Right ventricle myocardium inferior (tissue), 1 donor: ENCODE data around the gene PLEKHG4B. TPM values are rescaled to one million over a fixed set of nuclear protein-coding genes. Genes with fewer than 3 reads are reported as not detected.

Experiments used
- ATAC-seq: fragments of 200-7000 bp; cut with Tn5 transposase; one replicate; pipeline ENCODE4 v1.9.1; 2020; ENCODE audit warnings: mild to moderate bottlenecking, moderate library complexity
- DNase-seq: peaks from one replicate; pipeline ENCODE4 v3.0.0; 2021; ENCODE audit errors: missing footprints
- intact Hi-C: fragments of 100-400 bp; cut with DNase I; formaldehyde crosslinking; loops from one replicate; pipeline ENCODE4 v1.11.0; 2022
- total RNA-seq: library from RNA; stranded (reverse); fragmentation: NEBNext Ultra II Directional; extraction: Animal tissue kit (Norgen Biotek cat#: 25700); gene quantifications from one replicate; pipeline ENCODE4 v1.2.1, GENCODE V29; 2021
- donor health status: DM: no; HTN: yes; CAD: no; lungs with severe emphysema.

PLEKHG4B gene
- total RNA-seq, 1 donor from 2014 or later, result not detected

DNA sequence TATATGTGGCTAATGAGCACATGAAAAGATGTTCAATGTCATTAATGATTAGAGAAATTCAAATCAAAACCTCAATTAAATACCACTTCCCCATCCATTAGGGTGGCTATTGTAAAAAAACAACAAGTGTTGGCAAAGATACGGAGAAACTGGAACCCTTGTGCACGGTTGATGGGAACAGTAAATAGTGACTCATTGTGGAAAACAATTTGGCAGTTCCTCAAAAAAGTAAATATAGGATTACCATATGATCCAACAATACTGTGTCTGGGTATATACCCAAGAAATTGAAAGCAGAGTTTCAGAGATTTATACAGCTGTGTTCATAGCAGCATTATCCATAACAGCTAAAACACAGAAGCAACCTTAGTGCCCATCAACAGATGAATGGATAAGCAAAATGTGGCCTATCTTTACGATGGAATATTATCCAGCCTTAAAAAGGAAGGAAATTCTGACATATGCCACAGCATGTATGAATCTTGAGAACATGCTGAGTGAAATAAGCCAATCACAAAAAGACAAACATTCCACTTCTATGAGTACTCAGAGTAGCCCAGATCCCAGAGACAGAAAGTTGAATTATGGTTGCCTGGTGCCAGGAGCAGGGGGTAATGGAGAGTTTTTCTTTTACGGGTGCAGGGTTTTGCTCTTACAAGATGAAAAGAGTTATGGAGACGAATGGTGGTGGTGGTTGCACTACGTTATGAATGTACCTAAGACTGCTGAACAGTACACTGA is 57.9 kb downstream of the PLEKHG4B start:
- no peak for ATAC-seq

DNA sequence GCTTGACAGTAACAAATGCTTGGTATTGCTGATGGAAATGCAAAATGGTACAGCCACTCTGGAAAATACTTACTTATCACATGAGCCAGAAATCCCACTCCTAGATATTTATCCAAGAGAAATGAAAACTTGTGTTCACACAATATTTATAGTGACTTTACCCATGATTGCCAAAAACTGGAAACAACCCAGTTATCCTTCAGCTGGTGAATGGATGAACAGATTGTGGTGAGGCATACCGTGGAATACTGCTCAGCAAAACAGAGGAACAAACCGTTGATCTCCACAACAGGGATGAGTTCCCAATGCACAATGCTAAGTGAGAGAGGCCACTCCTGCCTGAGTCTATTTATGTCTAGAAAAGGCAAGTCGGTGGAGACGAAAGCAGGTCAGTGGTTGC is 58.8 kb downstream of the PLEKHG4B start:
- no peak for ATAC-seq
- no peak for DNase-seq
- intact Hi-C loops, result no loop called here

More for the DNA sequence above, 57.9 kb downstream of the PLEKHG4B start:
- DNase-seq, result no peak
- intact Hi-C loops, result no loop called here

GRCh38 chr5:152077-152476 is 60.1 kb downstream of the PLEKHG4B start:
- ATAC-seq (no peak), DNase-seq (no peak)

DNA sequence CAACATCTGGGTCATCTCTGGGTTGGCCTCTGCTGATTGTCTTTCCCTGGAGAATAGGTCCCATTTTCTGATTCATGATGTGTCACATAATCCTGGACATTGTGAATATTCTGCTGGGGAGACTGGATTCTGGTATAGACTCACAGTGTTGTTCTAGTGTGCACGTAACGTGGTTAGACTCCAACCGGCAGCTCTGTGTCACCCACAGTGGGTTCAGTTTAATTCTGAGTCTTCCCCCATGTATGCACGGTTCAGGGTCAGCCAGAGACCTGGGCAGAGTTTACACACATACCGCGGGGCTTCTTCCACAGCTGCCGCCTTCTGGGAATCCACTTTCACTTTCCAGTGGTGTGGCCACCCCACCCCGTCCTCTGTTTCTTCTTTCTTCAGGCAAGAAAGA is 61.3 kb downstream of the PLEKHG4B start:
- DNase-seq (no peak), ATAC-seq (no peak)
- intact Hi-C loops, result no loop called here

More at GRCh38 chr5:152077-152476, 60.1 kb downstream of the PLEKHG4B start:
- intact Hi-C loops, result no loop called here

DNA sequence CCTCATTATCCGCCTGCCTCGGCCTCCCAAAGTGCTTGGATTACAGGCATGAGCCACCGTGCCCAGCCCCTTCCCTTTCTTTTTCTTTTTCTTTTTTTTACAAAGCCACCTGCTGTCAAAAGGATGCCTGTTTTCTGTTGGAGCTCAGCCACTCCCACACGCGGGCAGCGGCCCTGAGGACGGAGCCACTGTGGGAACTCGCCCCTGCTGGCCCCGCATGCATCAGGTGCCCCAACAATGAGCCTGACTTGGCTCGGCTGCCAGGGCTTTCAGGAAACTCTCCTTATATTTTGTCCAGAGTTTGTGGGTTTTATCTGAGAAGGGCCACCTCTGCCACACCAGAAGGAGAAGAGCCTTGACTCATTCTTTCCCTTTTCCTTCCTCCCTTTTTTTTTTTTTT is 62.3 kb downstream of the PLEKHG4B start:
- intact Hi-C loops, result no loop called here
- DNase-seq, result no peak
- no peak for ATAC-seq

GRCh38 chr5:154826-155225 is 62.9 kb downstream of the PLEKHG4B start:
- ATAC-seq, result no peak

DNA sequence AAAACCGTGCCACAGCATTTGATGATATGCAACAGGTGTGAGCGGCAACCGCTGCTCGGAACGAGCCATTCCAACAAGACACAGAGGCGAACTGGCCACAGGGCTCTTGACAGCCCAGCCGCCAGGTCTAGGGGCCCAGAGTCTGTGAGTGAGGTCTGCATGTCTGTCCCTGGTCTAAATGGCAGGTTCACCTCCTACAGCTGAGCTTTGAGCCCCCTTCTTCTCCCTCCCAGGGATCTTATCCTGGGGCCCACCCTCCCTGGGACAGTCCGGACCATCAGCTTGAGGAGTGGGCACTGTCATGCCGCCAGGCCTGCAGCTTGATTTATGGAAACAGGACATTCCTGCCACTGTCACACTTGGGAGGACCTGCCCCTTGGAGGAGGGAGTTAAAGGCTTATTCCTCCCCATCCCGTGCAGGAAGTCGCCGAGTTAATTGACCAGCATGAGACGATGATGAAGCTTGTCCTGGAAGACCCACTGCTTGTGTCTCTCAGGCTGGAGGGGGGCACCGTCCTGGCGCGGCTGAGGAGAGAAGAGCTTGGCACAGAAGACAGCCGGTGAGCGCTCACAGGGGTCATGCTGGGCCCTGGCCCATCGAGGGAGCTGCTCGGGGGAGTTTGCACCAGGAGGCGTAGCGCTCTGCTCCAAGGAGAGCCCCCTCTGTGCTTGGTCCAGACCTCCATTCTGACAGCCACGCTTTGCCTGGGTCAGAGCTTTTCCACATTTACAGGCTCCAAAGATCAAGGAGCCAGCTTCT is 63.9 kb downstream of the PLEKHG4B start:
- no peak for DNase-seq

More at GRCh38 chr5:154826-155225, 62.9 kb downstream of the PLEKHG4B start:
- DNase-seq, result no peak
- intact Hi-C loops, result no loop called here

DNA sequence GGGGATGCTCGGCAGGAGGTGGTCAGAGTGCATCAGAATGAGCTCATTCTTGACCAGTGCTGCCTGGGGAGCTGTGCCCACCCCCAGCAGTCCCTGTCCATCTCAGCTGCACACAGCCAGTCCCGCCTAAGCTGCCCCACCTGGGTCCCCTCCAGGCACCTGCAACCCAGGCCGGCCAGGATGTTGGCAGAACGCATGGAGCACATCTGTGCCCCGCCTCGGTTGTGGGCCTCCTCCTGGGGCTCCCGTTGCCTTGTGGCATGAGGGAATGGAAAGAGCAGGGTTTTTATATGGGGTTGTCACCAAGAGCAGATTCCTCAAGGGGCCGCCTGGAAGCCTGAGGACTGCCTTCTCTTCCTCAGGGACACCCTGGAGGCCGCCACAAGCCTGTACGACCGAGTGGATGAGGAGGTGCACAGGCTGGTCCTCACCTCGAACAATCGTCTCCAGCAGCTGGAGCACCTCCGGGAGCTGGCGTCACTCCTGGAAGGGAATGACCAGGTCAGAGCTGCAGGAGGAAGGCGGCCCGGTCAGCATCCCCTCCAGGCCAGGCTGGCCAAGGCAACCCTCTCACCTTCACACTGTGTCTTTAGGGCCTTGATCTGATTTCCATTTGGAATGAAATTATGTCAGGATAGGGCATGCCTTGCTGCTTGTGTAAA is 64.6 kb downstream of the PLEKHG4B start:
- no peak for DNase-seq
- intact Hi-C loops, result no loop called here
- ATAC-seq, result no peak

More for the DNA sequence above, 63.9 kb downstream of the PLEKHG4B start:
- no peak for ATAC-seq
- intact Hi-C loops, result no loop called here

DNA sequence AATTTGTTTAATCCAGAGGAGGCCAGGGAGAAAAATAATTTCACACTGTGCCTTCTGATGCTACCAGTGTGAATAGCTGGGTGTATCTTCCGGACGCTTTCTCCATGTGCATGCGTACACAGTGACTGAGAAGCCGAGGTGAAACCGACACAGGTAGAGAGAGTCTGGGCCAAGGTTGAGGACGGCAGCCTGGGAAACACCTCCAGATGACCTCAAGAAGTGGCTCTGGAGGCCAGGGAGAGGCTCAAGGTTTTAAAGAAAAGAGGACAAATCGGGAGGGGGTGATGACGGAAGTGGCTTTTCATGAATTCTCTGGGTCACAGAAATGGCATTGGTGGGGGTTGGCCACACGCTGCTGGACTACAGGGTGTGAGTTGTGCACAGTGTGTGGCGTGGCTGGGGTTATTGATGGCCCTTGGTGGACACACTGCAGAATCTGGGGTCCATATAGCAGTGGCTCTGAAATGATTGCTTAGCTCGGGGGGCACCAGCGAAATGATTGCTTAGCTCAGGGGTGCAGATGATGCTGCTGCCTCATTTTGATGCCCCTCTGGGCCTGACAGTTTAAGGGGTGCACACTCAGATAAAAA is 65.3 kb downstream of the PLEKHG4B start:
- intact Hi-C loops, result no loop called here
- ATAC-seq, result no peak

GRCh38 chr5:157801-158200 is 65.8 kb downstream of the PLEKHG4B start:
- intact Hi-C loops, result no loop called here
- DNase-seq, result no peak
- no peak for ATAC-seq

More for the DNA sequence above, 65.3 kb downstream of the PLEKHG4B start:
- peak; percentile 3 for DNase-seq

DNA sequence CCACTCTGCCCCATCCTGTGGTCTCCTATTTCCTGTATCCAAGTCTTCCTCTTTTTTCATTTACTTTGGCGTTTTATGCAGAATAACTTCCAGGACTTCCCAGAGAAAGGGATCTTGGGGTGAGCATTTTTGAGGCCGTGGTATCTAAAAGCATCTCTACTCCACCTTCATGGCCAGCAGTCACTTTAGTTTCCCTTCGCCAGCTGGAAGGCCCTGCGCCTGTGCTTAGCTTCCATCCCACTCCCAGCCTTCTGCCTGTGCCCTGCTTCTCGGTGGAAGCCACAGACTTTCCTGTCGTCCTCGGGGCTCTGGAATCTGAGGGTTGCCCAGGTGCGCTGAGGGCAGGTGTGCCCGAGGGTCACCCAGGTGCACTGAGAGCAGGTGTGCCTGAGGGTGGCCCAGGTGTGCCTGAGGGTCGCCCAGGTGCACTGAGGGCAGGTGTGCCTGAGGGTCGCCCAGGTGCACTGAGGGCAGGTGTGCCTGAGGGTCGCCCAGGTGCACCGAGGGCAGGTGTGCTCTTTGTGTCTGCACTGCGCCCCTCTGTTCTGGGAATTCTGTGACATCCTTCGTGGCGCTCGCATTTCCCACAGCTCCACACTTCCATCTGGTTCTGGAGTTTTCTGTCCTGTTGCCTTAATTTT is 67.0 kb downstream of the PLEKHG4B start:
- no peak for DNase-seq
- no peak for ATAC-seq
- intact Hi-C loops, result no loop called here

DNA sequence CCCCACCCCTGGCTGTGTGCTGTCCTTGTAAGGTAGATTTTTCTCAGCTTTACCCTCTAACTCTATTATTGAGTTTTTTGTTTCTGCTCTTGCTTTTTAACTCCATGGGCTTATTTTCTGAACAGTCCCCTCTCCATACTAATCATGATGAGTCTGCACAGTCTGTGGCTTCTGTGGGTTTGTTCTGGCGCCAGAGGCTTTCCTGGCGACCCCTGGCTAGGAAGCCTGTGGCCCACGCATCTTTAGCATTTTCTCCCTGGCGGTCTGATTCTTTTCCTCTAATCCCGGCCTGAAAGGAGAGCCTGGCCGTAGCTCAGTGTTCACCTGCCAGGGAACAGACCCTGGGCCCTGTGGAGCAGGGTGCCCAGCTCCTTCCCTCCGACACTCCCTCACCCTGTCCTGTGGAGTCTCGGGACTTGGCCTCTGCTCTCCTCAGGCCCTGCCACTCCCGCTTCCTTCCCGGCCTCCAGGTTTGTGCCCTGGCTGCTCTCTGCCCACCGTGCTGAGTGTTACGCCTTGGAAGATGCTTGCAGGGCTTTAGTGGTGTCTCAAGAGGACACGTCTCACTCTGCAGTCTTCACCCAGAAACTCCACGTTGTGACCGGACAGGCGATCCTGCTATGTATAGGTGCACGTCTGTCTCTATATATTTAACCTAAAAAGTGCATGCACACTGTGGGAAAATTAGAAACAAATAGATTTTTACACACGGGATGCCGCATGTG is 67.6 kb downstream of the PLEKHG4B start:
- no peak for DNase-seq
- intact Hi-C loops, result no loop called here
- ATAC-seq, result no peak

GRCh38 chr5:160173-160510 is 68.2 kb downstream of the PLEKHG4B start:
- ATAC-seq (no peak), DNase-seq (no peak)
- intact Hi-C loops, result no loop called here

- DNase-seq (no peak), ATAC-seq (no peak)
- intact Hi-C loops, result no loop called here
Observed at GRCh38 chr5:160921-161802, 69.2 kb downstream of the PLEKHG4B start.

DNA sequence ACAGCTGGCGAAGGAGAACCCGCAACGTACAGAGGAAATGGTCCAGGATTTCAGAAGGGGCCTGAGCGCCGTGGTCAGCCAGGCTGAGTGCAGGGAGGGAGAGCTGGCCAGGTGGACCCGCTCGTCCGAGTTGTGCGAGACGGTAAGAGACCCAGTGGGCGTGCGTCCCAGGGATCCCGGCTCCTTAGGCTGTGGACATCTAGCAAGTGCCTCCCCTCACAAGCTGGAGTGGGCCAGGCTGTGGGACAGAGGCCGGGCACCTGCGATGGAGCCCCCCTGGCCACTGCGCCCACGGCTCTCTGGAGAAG is 69.8 kb downstream of the PLEKHG4B start:
- intact Hi-C loops, result no loop called here
- no peak for ATAC-seq
- no peak for DNase-seq

DNA sequence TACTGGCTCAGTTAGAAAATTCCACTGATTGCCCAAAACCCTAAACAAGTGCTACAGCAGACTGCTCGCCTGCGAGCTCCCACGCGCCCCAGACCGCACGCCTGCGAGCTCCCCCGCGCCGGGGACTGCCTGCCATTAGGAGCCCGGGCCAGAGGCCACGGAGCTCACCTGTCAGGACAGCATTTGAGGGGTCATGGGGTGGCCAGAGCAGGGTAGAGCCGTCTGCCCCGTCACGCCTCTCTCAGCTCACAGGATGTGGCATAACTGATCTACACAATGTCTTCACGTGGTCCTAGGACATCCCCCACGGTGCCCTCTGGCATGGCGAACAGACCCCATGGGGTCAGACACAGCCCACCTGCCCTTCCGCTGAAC is 70.2 kb downstream of the PLEKHG4B start:
- DNase-seq, result no peak
- no peak for ATAC-seq
- intact Hi-C loops, result no loop called here

DNA sequence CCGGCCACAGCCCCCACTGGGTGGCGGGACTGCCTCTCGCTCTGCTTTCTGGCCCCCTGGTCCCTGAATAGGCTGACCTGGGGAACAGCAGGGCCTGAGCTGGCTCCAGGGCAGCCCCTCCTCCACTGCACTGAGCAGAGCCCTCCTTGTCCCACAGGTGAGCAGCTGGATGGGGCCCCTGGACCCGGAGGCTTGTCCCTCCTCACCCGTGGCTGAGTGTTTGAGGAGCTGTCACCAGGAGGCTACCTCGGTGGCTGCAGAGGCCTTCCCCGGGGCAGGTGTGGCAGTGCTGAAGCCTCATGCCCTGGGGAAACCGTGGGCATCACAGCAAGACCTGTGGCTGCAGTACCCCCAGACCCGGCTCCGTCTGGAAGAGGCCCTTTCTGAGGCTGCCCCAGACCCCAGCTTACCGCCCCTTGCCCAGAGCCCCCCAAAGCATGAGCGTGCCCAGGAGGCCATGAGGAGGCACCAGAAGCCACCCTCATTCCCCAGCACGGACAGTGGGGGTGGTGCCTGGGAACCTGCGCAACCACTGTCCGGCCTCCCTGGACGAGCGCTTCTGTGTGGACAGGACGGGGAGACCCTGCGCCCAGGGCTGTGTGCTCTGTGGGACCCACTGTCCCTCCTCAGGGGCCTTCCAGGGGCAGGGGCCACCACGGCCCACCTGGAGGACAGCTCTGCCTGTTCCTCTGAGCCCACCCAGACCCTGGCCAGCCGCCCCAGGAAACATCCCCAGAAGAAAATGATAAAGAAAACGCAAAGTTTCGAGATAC is 70.8 kb downstream of the PLEKHG4B start:
- ATAC-seq (no peak), DNase-seq (no peak)
- intact Hi-C loops, result no loop called here
